SK-N-MC (cell line): ENCODE results near the gene PALM2AKAP2.

Experiments
- EZH2 ChIP-seq: fragments of 200-600 bp; sonication (generic); IDR thresholded peaks from one replicate; pipeline ENCODE4 v1.6.1; 2017; ENCODE audit warnings: antibody characterized with exemption
- FOXP2 ChIP-seq: optimal IDR thresholded peaks from 2 replicates; pipeline ENCODE3; 2011; ENCODE audit warnings: mild to moderate bottlenecking, moderate library complexity; ENCODE audit not compliant: insufficient read depth; ENCODE audit errors: extremely low read length, control extremely low read depth
- POLR2AphosphoS5 ChIP-seq: IDR thresholded peaks from 2 replicates; pipeline ENCODE4 v1.6.1; 2012; ENCODE audit warnings: mild to moderate bottlenecking, low read depth, low read length, borderline replicate concordance

GRCh38 chr9:109794361-109795012 lies 14.5 kb downstream of the PALM2AKAP2 start:
- TF ChIP-seq POLR2AphosphoS5 (no peak), EZH2 (no peak), FOXP2 (no peak)
